NK-92 (cell line): Measurements from ENCODE around the gene C1orf74.

ENCODE experiments used
- DNase-seq: peaks from one replicate; lab custom pipeline; 2025; ENCODE audit not compliant: unreplicated experiment; lab: John Stamatoyannopoulos, UW

The C1orf74 gene

DNA sequence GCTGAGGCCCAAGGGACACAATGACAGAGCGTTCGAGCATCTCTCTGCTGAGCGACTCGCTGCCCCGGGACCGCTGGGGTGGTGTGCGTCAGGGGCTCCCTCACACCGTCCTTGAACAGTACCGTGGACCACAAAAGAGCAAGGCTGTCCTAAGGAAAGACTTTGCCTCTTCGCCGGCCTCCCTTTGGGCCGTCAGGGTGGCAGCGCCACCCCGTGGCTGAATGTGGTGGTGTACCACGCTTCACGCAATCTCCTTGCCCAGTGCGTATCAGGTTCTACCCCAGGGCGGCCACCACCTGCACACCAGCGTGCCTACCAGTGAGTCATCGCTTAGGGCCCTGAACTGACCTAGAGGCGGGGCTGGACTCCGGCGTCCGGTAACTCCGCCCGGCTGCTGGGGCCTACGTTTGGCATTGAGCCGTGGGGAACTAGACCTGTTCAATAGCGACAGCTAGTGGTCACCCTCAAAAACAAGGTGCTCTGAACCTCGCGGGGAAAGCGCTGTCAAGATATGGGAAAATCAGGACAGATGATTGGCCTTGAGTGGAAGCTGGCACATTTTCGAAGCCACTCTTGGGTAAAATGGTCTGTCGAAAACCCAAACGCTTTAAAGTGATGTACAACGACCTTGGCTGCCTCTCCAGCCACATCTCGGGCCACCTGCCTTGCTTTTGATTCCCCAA is 36.6 kb downstream of the C1orf74 start:
- DNase-seq = no peak

DNA sequence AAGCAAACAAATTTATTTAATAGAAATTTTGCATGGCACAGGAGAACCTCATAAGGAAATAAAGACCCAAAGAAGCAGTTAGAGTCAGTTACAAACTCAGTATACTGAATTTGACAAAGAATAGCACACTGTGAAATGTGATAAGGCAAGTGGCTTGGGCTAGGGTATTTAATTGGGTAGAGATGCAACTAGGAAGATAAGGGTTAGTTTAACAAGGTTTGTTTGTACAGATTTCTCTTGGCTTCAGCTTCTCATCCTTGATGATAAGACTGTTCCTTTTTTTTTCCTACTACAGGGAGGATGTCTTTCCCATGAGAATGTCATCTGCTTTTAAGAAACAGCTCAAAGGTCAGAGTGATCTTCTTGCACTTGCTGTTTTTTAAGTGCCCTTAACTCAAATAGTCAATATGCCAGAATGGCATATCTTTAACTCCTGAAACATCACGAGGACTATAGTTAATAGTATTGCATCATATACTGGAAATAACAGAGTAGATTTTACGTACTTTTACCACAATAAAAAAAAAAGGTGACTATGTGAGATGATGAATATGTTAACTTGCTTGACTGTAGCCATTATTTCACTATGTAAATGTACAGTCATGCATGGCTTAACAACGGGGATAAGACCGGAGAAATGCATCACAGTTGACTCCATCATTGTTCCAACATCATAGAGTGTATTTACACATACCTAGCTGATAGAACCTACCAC is 37.8 kb downstream of the C1orf74 start:
- DNase-seq = no peak

DNA sequence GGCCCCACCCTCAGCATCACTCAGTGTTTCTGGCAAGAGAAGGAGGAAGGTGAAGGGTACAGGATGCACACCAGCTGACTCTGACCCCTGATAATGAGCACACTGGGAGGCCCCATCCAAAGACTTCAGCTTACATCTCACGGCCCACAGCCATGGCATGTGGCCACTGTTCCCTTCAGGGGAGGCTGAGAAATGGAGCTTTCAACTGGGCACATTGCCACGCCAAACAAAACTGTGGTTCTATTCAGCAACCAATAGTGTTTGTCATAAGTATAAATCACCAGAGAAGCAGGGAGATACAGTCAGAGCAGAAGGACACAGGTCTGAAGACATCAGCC is 41.2 kb downstream of the C1orf74 start:
- DNase-seq = no peak

DNA sequence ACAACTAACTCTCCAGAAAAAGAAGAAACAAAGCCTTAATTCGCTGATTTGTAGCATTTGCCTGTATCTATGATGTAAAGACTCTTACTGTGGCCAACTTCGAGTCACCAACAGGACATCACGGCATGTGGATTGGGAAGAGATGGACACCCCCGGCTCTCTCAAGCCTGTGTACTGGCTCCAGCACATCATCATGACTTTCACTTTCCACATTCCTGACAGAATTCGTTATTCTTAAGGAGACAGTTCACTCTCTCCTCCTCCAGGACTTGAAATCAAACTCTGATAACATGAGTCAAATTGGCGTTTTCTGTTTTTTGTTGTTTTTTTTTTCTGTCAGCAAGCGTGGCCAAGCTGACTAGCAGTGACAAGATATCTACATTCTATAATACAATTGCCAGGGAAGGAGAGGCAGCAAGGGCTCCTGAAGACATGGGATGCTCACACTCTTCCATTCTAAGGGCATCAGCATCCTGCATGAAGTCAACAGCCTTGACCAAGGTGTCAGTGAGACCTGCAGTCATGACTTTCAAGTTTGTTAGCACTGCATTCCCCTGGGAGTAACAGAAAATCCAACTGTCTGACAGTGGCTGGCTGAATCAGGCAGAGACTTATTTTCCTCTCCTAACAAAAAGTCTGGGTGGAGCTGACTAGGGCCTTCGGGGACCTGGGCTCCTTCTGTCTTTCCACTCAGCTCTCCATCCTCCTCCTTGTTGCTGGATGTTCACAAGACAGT is 41.8 kb downstream of the C1orf74 start:
- no peak for DNase-seq

DNA sequence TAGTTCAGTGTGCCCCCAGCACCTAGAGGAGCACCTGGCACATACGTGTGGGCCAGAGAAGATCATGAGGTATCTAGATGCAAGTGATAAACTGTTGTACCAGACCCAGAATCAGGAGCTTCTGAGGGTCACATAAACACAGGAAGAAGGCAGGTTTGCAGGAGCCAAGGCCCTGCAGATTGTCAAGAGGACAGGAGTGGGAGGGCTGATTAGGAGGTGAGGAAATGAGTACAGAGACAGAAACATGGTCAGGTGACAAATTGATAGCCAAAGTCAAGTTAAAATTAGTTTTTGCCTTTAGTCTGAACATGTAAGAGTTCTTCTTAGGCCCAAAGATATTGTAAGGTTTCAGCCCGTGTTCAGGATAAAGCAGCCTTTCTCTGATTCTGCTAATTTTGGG is 42.5 kb downstream of the C1orf74 start:
- DNase-seq = no peak

DNA sequence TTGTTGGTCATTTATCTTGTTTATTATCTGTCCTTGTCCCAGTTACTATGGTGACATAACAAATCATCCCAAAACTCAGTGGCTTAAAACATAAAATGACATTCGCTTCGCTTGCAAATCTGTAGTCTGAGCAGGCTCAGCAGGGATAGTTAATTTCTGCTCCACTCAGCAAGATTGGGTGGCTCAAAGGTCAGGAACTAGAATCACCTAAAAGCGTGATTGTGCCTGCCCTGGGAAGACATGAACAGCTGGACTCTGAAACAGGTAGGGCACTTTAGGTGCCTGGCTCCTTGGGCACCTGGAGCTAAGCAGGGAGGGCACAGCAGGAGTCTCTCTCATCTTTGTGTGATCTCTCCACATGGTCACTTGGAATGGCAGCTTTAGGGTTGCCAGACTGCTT is 43.2 kb downstream of the C1orf74 start:
- DNase-seq = no peak

DNA sequence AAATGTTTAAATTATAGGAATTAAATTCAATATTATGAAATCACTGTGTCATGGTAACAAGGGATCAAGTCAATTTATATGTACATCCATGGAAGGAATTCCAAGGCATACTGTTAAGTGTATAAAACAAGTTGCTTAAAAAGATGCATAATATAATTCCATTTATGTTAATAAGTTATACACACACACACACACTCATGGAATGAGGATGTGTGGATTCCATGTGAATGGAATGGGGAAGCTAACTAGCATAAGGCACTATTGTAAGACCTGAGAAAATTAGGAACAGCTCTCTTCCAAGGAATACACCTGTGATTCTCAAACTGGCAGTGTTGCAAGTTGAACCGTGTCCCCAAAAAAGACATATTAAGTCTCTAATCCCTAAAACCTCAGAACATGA is 46.1 kb downstream of the C1orf74 start:
- no peak for DNase-seq

DNA sequence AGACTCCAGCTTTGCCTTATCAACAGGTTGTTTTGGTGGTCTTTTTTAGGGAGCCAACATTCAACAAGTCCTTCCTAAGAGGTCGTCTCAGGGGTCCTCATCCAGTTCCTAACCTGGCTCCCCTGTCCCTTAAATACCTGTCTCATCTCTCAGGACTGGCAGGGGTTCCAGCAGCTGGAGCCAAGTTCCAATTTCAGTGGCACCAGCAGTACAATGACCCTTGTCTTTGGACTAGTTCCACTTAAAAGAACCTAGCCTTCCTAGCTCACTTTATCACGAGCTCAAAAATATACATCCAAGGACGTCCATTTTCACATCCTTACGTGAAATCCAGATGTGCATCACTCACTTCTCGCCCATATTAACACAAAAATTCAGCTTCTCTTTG is 47.2 kb downstream of the C1orf74 start:
- DNase-seq = no peak

DNA sequence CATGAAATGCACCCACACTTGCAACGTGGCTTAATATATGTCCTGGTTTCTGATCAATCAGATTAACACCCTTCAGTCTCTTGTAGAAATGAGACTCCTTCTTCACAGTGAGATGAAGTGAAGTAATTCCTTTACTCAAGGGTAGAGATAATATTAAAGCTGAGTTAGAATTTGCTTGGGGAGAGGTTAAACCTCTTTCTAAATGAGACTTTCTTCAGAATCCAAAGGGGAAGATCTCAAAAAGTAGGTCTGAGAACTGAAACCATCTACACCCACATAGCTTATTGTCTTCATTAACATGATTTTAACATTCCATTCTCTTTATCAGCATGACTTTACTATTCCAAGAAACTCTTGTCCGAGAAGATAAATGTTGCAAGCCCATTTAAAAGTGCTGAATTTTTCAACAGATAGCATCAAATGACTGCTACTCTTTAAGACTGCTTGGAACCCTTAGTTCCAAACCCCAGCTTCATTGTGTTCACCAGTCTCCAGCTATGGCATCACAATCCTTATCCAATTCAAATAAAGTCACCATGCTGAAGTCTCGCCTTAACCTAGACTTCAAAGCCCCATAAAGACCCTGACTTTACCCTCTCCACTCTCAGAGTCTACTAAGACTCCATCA is 47.8 kb downstream of the C1orf74 start:
- DNase-seq = no peak

DNA sequence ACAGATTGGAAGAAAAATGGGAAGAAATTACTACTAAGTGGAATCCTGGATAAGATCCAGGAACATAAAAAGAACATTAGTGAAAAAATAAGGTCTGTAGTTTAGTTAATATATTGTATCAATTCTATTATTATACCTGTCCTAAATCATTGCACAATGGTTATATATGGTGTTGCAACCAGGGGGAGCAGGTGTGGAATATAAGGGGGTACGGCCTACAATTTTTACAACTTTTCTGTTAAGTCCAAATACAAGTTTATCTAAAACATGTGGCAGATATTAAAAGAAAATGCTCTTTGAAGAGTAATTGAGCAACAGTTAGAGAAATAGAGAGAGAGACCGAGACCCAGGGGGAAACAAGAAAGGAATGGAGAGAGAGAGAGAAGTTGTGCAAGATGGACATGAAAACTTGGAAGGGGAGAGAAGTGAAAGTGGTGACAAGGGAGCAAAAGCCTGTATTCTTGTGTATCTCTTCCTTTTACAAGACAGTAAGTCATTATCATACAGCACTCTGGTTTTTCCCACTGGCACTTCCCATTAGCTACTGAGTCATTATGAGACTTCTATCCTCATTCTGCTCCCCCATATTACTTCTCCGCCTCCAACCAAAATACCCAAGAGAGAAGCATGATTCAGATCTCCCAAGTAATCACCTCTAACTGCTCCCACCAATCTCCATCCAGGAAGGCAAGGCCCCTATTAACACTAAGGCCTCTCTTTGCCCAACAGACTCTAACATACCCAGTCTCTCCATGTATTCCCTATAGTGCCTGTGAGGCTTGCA is 50.8 kb downstream of the C1orf74 start:
- no peak for DNase-seq

DNA sequence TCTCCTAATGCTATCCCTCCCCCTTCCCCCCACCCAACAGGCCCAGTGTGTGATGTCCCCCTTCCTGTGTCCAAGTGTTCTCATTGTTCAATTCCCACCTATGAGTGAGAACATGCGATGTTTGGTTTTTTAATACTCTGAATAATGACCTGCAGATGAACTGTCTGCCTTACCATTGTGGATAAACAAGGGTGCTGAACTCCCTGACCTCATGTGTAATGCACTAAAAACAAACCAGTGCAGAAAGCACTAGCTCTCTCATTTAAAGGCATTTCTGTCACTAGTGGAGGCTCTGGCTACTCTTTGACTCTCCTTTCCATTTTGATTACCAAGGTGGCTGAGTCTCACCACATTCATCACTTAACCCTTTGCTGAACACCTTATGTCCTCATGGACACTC is 51.6 kb downstream of the C1orf74 start:
- DNase-seq = no peak

DNA sequence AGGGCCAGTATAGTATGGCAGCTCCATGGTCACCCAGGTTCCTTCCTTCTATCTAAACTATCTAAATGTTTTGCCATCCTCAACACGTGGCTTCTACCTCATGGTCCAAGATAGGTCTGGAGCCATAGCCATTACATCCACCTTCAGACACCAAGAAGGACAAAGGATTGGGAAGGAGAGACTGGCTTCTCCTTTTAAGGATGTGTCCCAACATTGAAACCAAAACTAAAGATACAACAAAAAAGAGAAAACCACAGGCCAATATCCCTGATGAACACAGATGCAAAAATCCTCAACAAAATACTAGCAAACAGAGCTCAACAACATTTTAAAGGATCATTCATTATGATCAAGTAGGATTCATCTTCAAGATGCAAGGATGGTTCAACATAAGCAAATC is 54.9 kb downstream of the C1orf74 start:
- DNase-seq = no peak
